Measurements from ENCODE around the gene AACS.
"Not testable (repeated sequence)": the region's sequence is repeated elsewhere in the genome, so short reads cannot be mapped to it uniquely, and the experiment has no call there.

Gene AACS

GRCh38 chr12:125024949-125025563 lies 40.2 kb upstream of the AACS start:
- TF ChIP-seq CTCF (IDR thresholded peaks at IDR 0.05; ENCODE audit: extremely low read depth, missing control alignments) = no peak
- DNase-seq (ENCODE audit: low spot score) = no peak

- TF ChIP-seq CTCF (IDR thresholded peaks at IDR 0.05; ENCODE audit: extremely low read depth, missing control alignments) = no peak
- DNase-seq (ENCODE audit: low spot score) = no peak
These were observed 39.5 kb upstream of the AACS start for GRCh38 chr12:125025606-125026235.

GRCh38 chr12:125028106-125028505 lies 37.1 kb upstream of the AACS start:
- DNase-seq (ENCODE audit: low spot score) = no peak
- no peak for TF ChIP-seq CTCF (IDR thresholded peaks at IDR 0.05; ENCODE audit: extremely low read depth, missing control alignments)

GRCh38 chr12:125029761-125030358 lies 35.4 kb upstream of the AACS start:
- TF ChIP-seq CTCF (IDR thresholded peaks at IDR 0.05; ENCODE audit: extremely low read depth, missing control alignments) = no peak
- no peak for DNase-seq (ENCODE audit: low spot score)

- DNase-seq (ENCODE audit: low spot score) = not testable (repeated sequence)
These were observed 33.8 kb upstream of the AACS start for GRCh38 chr12:125031471-125031870.

GRCh38 chr12:125032466-125033152 lies 32.6 kb upstream of the AACS start:
- no peak for TF ChIP-seq CTCF (IDR thresholded peaks at IDR 0.05; ENCODE audit: extremely low read depth, missing control alignments)

GRCh38 chr12:125033288-125033687 lies 31.9 kb upstream of the AACS start:
- no peak for TF ChIP-seq CTCF (IDR thresholded peaks at IDR 0.05; ENCODE audit: extremely low read depth, missing control alignments)
- DNase-seq (ENCODE audit: low spot score) = no peak

More at GRCh38 chr12:125032466-125033152, 32.6 kb upstream of the AACS start:
- DNase-seq (ENCODE audit: low spot score) = no peak

All from GM20000 (cell line).